ENCODE data around the gene CIC. TPM values are rescaled to one million over a fixed set of nuclear protein-coding genes. Genes with fewer than 3 reads are reported as not detected.

CIC gene
- total RNA-seq, 1 experiment from 2014 or later: 54.0 TPM

DNA sequence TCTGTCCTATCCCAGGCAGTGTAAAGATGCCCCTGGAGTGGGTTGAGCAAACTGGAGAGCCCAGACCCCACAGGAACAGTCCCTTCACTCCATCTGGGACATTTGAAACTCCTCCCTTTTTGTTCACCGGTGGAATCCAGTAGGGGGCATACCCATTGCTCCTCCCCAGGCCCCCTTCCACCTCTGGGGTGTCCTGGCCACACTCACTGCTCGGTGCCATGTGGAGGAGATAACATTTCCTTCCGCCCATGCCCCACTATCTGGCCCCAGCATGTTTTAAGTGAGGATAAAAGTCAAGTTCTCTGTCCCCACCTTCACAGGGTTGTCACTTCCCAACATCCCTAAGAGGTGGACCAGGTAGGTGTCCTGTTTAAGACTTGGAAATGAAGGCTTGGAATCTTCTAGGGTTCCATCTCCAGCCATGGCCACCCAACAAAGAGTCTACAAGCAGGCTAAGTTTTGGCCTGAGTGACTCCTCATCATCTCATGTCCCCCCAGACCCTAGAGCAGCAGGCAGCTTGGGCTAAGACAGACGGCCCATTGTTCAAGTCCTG, 39.7 kb upstream of the CIC start:
- DNase-seq: no peak
- Histone ChIP-seq H3K27ac (ENCODE audit: insufficient read length, low read depth, low read length) (no peak overlapping the region), H3K9me3 (ENCODE audit: control insufficient read depth, low read depth, low read length) (no peaks in the 10 kb centered on the region), H3K23me2 (ENCODE audit: insufficient read length, low read depth, low read length, poor library complexity, severe bottlenecking) (no peaks in the 10 kb centered on the region), H3K23ac (ENCODE audit: insufficient read length, low read depth, low read length) (no peak overlapping the region), H4K20me1 (ENCODE audit: control insufficient read depth, insufficient read depth, insufficient read length) (no peaks in the 10 kb centered on the region), H3K27me3 (ENCODE audit: insufficient read depth, low read length) (no peaks in the 10 kb centered on the region), H3K4ac (ENCODE audit: low read depth, low read length) (no peak overlapping the region), H3K4me2 (ENCODE audit: insufficient read depth, insufficient read length, low read length) (no peak overlapping the region), H4K91ac (ENCODE audit: insufficient read length, low read depth, low read length) (no peak overlapping the region), H2BK12ac (ENCODE audit: insufficient read length, low read depth, low read length) (no peak overlapping the region), H2AK5ac (ENCODE audit: insufficient read length, low read length) (no peak overlapping the region), H3K56ac (ENCODE audit: insufficient read length, low read depth, low read length) (no peak overlapping the region), H2BK5ac (ENCODE audit: insufficient read length, low read length) (no peak overlapping the region), H3K9ac (ENCODE audit: extremely low read depth, insufficient read length, low read length) (no peak overlapping the region), H3K79me2 (ENCODE audit: insufficient read depth, low read length) (peaks cover 2% of the 10 kb centered on the region; the same call in 1 of the 2 replicates), H4K8ac (replicated peaks; ENCODE audit: insufficient read length, low read depth, low read length) (no peak overlapping the region), H3K14ac (ENCODE audit: insufficient read depth, low read length) (no peak overlapping the region), H4K5ac (ENCODE audit: insufficient read length, low read depth, low read length) (no peak overlapping the region), H2BK20ac (ENCODE audit: low read depth, low read length, poor library complexity, severe bottlenecking) (no peak overlapping the region), H3K79me1 (ENCODE audit: insufficient read depth, low read depth, low read length, poor library complexity, severe bottlenecking) (no peaks in the 10 kb centered on the region), H3T11ph (ENCODE audit: low read length) (no peak overlapping the region), H3K4me1 (ENCODE audit: insufficient read depth, low read length) (no peaks in the 10 kb centered on the region), H2BK15ac (ENCODE audit: low read depth, low read length) (no peak overlapping the region), H3K18ac (ENCODE audit: insufficient read length, low read depth, low read length) (no peak overlapping the region), H2BK120ac (ENCODE audit: low read depth, low read length, poor library complexity, severe bottlenecking) (no peak overlapping the region), H2AFZ (ENCODE audit: low read length) (no peak overlapping the region)
- Mint-ChIP-seq H3K4me1 (peaks cover 0 to 6% of the 10 kb centered on the region in 2 experiments; a peak in 1 of 4 replicates), H3K27me3 (ENCODE audit: low read depth) (no peaks in the 10 kb centered on the region), H3K9me3 (no peaks in the 10 kb centered on the region), H3K4me3 (no peak overlapping the region; a peak in 1 of 5 replicates), H3K27ac (peak overlapping the region in 1 of 3 experiments; percentile 48; a peak in 3 of 7 replicates), H3K36me3 (ENCODE audit: insufficient read depth in 1 of 3, low read depth in 3 of 3) (peaks cover 43 to 93% (median 85%) of the 10 kb centered on the region in 3 experiments; a peak in 6 of 7 replicates)
- whole genome bisulfite sequencing (ENCODE audit: extremely low coverage, insufficient read length, low lambda C conversion rate): no CpG with 5 or more reads among the region's 4 CpGs
- TF ChIP-seq, protein P1, sequence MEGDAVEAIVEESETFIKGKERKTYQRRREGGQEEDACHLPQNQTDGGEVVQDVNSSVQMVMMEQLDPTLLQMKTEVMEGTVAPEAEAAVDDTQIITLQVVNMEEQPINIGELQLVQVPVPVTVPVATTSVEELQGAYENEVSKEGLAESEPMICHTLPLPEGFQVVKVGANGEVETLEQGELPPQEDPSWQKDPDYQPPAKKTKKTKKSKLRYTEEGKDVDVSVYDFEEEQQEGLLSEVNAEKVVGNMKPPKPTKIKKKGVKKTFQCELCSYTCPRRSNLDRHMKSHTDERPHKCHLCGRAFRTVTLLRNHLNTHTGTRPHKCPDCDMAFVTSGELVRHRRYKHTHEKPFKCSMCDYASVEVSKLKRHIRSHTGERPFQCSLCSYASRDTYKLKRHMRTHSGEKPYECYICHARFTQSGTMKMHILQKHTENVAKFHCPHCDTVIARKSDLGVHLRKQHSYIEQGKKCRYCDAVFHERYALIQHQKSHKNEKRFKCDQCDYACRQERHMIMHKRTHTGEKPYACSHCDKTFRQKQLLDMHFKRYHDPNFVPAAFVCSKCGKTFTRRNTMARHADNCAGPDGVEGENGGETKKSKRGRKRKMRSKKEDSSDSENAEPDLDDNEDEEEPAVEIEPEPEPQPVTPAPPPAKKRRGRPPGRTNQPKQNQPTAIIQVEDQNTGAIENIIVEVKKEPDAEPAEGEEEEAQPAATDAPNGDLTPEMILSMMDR (conservative IDR thresholded peaks at IDR 0.05): no peak; the same call in 2 of the 3 replicates
